Mucosa of rectum (tissue), 2 donors: Measurements from ENCODE around the gene A2ML1.
"Not testable (repeated sequence)": the region's sequence is repeated elsewhere in the genome, so short reads cannot be mapped to it uniquely, and the experiment has no call there.

Experiments
- H3K27ac ChIP-seq, 2 donors: one replicate each; pipeline ENCODE4 v1.7.0; 2013; ENCODE audit warnings: inconsistent platforms in 2 of 2, low read depth in 2 of 2, low read length in 2 of 2
- H3K27me3 ChIP-seq, 2 donors: one replicate each; pipeline ENCODE4 v1.7.0; 2013; ENCODE audit warnings: low read length in 2 of 2; ENCODE audit not compliant: control insufficient read depth in 2 of 2, insufficient read depth in 2 of 2
- H3K36me3 ChIP-seq, 2 donors: one replicate each; pipeline ENCODE4 v1.7.0; 2013; ENCODE audit warnings: low read length in 2 of 2; ENCODE audit not compliant: control insufficient read depth in 2 of 2, insufficient read depth in 2 of 2
- H3K4me1 ChIP-seq, 2 donors: one replicate each; pipeline ENCODE4 v1.7.0; 2013; ENCODE audit warnings: low read length in 2 of 2, mild to moderate bottlenecking in 1 of 2; ENCODE audit not compliant: control insufficient read depth in 2 of 2, insufficient read depth in 2 of 2
- H3K4me3 ChIP-seq, 2 donors: one replicate each; pipeline ENCODE4 v1.7.0; 2013; ENCODE audit warnings: low read length in 2 of 2
- H3K9ac ChIP-seq, 2 donors: one replicate each; pipeline ENCODE4 v1.7.0; 2013; ENCODE audit warnings: low read length in 2 of 2, low read depth in 1 of 2, mild to moderate bottlenecking in 1 of 2
- H3K9me3 ChIP-seq, 2 donors: one replicate each; pipeline ENCODE4 v1.7.0; 2013; ENCODE audit warnings: low read length in 2 of 2; ENCODE audit not compliant: control insufficient read depth in 2 of 2
- donor health status: healthy.
- donor health status: Normal muscosa, but diverticular disease.

A2ML1 gene

DNA sequence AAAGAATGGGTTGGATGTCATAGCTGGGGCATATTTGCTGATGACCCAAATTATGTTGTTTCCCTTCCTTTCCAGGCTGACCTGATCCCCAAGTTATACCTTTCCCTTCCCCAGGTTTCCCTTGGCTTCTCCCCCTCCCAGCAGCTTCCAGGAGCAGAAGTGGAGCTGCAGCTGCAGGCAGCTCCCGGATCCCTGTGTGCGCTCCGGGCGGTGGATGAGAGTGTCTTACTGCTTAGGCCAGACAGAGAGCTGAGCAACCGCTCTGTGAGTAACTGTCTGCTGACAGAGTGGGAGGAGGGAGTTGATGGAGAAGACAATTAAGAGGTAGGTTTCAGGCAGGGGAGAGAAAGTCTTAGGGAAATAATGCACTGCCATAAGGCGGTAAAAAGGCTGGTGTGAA lies 25.0 kb downstream of the A2ML1 start:
- Histone ChIP-seq H3K4me1 (no peaks in the 10 kb centered on the region), H3K9ac (no peak overlapping the region), H3K9me3 (no peaks in the 10 kb centered on the region), H3K4me3 (no peak overlapping the region), H3K27me3 (no peaks in the 10 kb centered on the region), H3K36me3 (no peaks in the 10 kb centered on the region), H3K27ac (no peak overlapping the region)

DNA sequence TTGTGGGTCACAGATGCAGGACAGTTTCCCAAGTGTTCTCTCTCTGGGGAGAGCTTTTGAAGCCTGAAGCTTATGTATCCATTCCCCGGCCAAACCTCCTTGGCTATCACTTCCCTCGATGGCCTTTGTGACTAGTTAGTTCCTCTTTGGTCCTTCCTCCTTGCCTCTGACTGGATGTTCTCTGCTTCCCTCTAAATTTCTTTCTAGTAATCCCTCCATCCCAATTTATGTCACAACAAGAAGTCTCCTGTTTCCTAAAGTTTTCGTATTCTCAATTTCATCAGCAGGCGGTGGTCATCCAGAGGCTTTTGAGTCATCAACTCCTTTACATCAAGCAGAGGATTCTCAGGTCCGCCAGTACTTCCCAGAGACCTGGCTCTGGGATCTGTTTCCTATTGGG lies 27.5 kb downstream of the A2ML1 start:
- Histone ChIP-seq H3K27me3 (no peaks in the 10 kb centered on the region), H3K4me1 (no peaks in the 10 kb centered on the region), H3K4me3 (no peak overlapping the region), H3K9ac (no peak overlapping the region), H3K36me3 (no peaks in the 10 kb centered on the region), H3K27ac (no peak overlapping the region), H3K9me3 (no peaks in the 10 kb centered on the region)

DNA sequence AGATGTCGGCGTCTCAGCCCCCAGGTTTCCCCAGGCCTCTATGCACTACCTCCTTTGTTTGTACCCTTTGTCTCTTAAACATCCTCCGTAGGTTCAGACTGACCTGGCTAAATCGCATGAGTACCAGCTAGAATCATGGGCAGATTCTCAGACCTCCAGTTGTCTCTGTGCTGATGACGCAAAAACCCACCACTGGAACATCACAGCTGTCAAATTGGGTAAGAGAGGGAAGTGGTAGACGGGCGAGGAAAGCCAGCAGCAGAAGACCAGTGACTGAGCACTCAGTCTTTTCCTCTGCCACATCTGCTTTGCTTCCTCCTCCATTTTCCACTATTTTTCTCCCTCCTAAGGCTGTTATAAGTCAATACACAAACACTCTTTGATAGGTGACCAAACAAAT lies 29.7 kb downstream of the A2ML1 start:
- Histone ChIP-seq H3K9me3 (no peaks in the 10 kb centered on the region), H3K4me3 (no peak overlapping the region), H3K4me1 (no peaks in the 10 kb centered on the region), H3K9ac (no peak overlapping the region), H3K27ac (no peak overlapping the region), H3K36me3 (no peaks in the 10 kb centered on the region), H3K27me3 (no peaks in the 10 kb centered on the region)

DNA sequence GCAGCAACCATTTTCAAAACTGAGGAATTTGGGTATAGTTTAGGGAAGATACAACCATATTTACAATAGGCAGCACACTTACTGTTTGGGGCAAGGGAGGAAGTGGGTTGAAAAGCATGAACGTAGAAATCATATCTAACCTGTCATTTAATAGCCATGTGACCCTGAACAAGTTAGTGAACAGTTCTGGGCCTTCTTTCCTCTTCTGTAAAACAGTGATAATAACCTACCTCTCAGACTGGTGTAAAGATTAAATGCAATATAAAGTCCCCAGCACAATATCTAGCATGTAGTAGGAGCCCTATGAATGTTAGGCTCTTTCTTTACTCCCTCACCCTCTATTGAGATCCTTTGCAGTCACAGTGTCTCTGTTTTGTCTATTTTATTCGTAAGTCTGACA lies 33.5 kb downstream of the A2ML1 start:
- Histone ChIP-seq H3K36me3 (no peaks in the 10 kb centered on the region), H3K27ac (no peak overlapping the region), H3K27me3 (no peaks in the 10 kb centered on the region), H3K4me1 (no peaks in the 10 kb centered on the region), H3K9ac (no peak overlapping the region), H3K9me3 (no peaks in the 10 kb centered on the region), H3K4me3 (no peak overlapping the region)

DNA sequence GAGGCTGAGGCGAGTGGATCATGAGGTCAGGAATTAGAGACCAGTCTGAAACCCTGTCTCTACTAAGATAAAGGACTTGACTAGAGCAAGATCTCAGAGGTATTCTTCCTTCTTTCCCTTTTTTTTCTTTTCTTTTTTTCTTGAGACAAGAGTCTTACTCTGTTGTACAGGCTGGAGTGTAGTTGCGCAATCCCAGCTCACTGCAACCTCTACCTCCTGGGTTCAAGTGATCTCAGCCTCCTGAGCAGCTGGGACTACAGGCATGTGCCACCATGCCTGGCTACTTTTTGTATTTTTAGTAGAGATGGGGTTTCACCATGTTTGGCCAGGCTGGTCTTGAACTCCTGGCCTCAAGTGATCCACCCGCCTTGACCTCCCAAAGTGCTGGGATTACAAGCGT lies 37.0 kb downstream of the A2ML1 start:
- not testable (repeated sequence) for H3K36me3 ChIP-seq, H3K9me3 ChIP-seq, H3K27me3 ChIP-seq, H3K4me1 ChIP-seq, H3K27ac ChIP-seq, H3K9ac ChIP-seq, H3K4me3 ChIP-seq

DNA sequence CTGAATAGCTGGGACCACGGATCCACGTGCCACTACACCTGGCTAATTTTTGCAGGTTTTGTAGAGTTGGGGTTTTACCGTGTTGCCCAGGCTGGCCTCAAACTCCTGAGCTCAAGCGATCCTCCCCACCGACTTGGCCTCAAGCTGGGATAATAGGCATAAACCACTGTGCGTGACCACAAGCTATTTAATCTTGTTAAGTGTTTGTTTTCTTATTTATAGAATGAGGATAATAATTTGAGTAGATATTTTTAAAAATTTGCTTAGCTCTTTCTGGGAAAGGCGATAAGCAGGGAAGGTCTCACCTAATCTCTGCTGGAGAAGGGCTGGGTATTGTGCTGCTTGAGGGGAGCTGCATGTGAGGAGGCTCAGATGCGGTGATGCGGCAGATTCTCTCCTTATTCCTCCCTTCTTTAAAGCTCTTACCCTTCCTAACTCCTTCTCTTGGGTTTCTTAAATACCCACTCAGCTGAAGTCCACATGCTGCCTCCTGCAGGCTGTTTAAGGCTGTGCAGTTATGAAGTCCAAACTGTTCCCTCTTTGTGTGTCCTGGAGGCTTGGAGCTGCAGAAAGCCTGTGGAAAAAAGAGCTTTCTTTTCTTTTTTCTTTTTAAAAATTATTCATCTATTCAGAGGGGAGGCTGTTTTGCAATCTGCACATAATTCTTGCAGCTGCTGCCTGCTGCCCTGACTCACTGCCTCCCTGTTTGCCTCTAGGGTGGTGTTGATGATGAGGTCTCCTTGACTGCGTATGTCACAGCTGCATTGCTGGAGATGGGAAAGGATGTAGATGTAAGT lies 37.9 kb downstream of the A2ML1 start:
- H3K27ac ChIP-seq, result no peak overlapping the region

DNA sequence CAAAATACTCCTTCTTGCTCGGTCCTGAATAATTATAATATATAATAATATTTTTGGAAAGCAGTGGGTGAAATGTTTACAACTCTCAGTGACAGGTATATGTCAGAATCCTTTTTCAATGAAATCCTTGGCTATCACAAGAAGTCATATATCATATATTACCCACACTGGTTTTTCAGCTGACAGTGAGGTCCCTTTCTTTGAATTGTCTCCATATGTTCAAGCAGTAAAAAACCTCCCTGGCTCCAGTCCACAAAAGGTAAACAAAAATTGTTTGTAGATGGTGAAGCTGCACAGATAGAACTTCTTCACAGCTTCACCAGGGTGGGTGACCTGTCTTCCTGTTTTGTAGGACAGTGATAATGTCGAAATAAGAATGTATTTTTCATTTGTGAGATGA lies 44.0 kb downstream of the A2ML1 start:
- no peak overlapping the region for H3K4me3 ChIP-seq
- H3K9me3 ChIP-seq, result no peaks in the 10 kb centered on the region
- no peaks in the 10 kb centered on the region for H3K36me3 ChIP-seq
- H3K27ac ChIP-seq, result no peak overlapping the region
- H3K4me1 ChIP-seq, result no peaks in the 10 kb centered on the region
- H3K9ac ChIP-seq, result no peak overlapping the region
- no peaks in the 10 kb centered on the region for H3K27me3 ChIP-seq

More for the DNA sequence above, 37.9 kb downstream of the A2ML1 start:
- Histone ChIP-seq H3K4me3 (no peak overlapping the region), H3K4me1 (no peaks in the 10 kb centered on the region), H3K27me3 (no peaks in the 10 kb centered on the region), H3K9me3 (no peaks in the 10 kb centered on the region), H3K9ac (no peak overlapping the region), H3K36me3 (no peaks in the 10 kb centered on the region)

DNA sequence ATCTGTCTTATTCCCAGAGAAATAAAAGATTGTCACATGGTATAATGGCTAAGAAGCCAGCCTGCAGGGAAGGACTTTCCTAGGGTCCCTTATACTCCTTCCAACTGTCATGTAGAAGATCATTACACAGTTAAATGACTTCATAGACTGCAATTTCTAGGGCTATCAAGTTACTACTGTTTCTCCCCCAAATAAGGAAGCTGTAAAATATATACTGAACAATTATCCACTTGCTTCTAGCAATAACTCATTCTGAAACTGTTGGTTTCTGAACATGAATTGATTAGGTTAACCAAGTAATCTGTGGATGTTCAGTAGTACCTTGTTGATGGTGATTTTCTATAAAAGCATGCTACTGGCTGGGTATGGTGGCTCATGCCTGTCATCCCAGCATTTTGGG lies 44.6 kb downstream of the A2ML1 start:
- Histone ChIP-seq H3K9ac (no peak overlapping the region), H3K4me1 (no peaks in the 10 kb centered on the region), H3K4me3 (no peak overlapping the region), H3K27ac (no peak overlapping the region), H3K36me3 (no peaks in the 10 kb centered on the region), H3K9me3 (no peaks in the 10 kb centered on the region), H3K27me3 (no peaks in the 10 kb centered on the region)

DNA sequence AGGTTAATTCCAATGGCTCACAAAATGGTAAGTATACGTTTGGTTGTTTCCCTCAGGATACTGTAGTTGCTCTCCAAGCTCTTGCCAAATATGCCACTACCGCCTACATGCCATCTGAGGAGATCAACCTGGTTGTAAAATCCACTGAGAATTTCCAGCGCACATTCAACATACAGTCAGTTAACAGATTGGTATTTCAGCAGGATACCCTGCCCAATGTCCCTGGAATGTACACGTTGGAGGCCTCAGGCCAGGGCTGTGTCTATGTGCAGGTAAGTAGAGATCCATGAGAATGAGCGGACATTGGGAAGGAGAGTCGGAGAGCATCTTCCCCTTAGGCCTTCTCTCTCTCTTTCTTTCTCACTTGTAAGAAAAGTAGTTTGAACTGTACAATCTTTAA lies 45.4 kb downstream of the A2ML1 start:
- Histone ChIP-seq H3K9me3 (no peaks in the 10 kb centered on the region), H3K36me3 (no peaks in the 10 kb centered on the region), H3K27me3 (no peaks in the 10 kb centered on the region), H3K4me3 (no peak overlapping the region), H3K9ac (no peak overlapping the region), H3K27ac (no peak overlapping the region), H3K4me1 (no peaks in the 10 kb centered on the region)

DNA sequence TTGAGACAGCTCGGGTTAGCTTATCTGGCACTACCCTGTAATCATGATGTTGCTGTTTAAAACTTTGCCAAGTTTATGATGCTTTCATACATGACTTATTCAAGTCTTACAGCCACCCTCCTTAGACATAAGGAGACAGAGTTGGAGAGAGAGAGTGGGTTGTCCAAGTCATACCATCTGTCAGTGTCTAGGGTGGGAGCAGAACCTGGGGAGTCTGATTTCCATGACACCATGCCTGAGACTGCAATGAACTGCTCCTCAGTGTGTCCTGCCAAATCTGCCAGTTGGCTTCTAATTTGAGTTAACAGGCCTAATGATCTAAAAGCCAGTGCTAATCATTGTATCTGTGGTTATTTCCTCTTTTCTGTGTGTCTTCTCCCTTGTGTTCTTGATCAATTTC lies 48.2 kb downstream of the A2ML1 start:
- Histone ChIP-seq H3K36me3 (no peaks in the 10 kb centered on the region), H3K9me3 (no peaks in the 10 kb centered on the region), H3K4me3 (no peak overlapping the region), H3K27me3 (no peaks in the 10 kb centered on the region), H3K27ac (no peak overlapping the region), H3K9ac (no peak overlapping the region), H3K4me1 (no peaks in the 10 kb centered on the region)

DNA sequence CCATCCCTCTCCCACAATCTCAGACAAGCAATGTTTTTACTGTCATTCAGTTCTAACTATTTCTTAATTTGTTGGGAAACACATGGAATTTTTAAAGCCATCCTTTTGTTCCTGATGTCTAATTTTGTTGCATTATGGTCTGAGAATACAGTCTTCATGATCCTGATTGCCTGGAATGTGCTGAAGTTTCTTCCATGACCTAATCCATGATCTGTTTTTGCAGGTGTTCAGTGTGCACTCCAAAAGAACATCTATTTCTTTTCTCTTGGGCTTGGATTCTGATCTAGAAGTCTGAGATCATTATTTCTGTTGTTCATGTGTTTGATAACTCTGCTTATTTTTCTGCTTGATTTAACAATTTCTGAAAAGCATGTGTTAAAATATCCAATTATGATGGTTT lies 48.6 kb downstream of the A2ML1 start:
- H3K27me3 ChIP-seq, result no peaks in the 10 kb centered on the region
- H3K36me3 ChIP-seq, result no peaks in the 10 kb centered on the region
- H3K9ac ChIP-seq, result no peak overlapping the region
- H3K4me3 ChIP-seq, result no peak overlapping the region
- no peak overlapping the region for H3K27ac ChIP-seq
- H3K4me1 ChIP-seq, result no peaks in the 10 kb centered on the region
- no peaks in the 10 kb centered on the region for H3K9me3 ChIP-seq
